Testis (tissue), 3 donors: ENCODE measurements around the gene CPA4. TPM values are rescaled to one million over a fixed set of nuclear protein-coding genes. Genes with fewer than 3 reads are reported as not detected.
A peak's percentile ranks its signal among the peaks of the same experiment; 100 is the strongest.

ENCODE experiments used
- DNase-seq: peaks from one replicate; pipeline ENCODE4 v3.0.0-alpha.2; 2019
- H3K27ac ChIP-seq, 2 donors: fragments of 200-600 bp; sonication (generic); one replicate each; pipeline ENCODE4 v1.5.1; 2019
- H3K27me3 ChIP-seq: fragments of 200-600 bp; sonication (generic); one replicate; pipeline ENCODE4 v1.5.1; 2019
- H3K36me3 ChIP-seq: fragments of 200-600 bp; sonication (generic); one replicate; pipeline ENCODE4 v1.5.1; 2017; ENCODE audit warnings: low read depth; ENCODE audit errors: missing control alignments
- H3K4me1 ChIP-seq: fragments of 200-600 bp; sonication (generic); one replicate; pipeline ENCODE4 v1.5.1; 2019
- H3K4me3 ChIP-seq, 2 donors: fragments of 200-600 bp; sonication (generic); one replicate each; pipeline ENCODE4 v1.5.1; 2017 to 2019
- H3K9me3 ChIP-seq: fragments of 200-600 bp; sonication (generic); one replicate; pipeline ENCODE4 v1.5.1; 2017
- CTCF ChIP-seq, 3 experiments: fragments of 450-650 bp in 2 of 3; fragments of 200-600 bp in 1 of 3; sonication (generic) in 1 of 3; IDR thresholded peaks; one replicate each; pipeline ENCODE4 v1.5.1; 2016 to 2019; ENCODE audit warnings: antibody characterized with exemption in 3 of 3, mild to moderate bottlenecking in 2 of 3, moderate library complexity in 1 of 3
- POLR2A ChIP-seq: fragments of 450-650 bp; IDR thresholded peaks from one replicate; pipeline ENCODE4 v1.6.1; 2017; ENCODE audit warnings: antibody characterized with exemption, mild to moderate bottlenecking, moderate library complexity
- WGBS, 2 donors: methylation state at CpG; one replicate each; pipeline ENCODE4 v1.1.5; 2018; 5-methylcytosine and 5-hydroxymethylcytosine counted together
- intact Hi-C: fragments of 100-400 bp; cut with DNase I; formaldehyde crosslinking; loops from one replicate; pipeline ENCODE4 v1.15.1; 2023; ENCODE audit warnings: low total_unique reads
- polyA plus RNA-seq: library from polyadenylated mRNA; stranded (reverse); fragments of 350-450 nt; fragmentation: Illumina TruSeq; extraction: RNeasy Lipid Tissue Mini Kit (QIAGEN cat#74804); gene quantifications from one replicate; pipeline ENCODE4 v1.2.3, GENCODE V29; 2014; ENCODE audit warnings: low read depth, low replicate concordance; ENCODE audit not compliant: insufficient read depth
- total RNA-seq, 2 donors: library from RNA; depleted of rRNA; stranded (reverse); fragments of >200 nt; gene quantifications; one replicate each; pipeline ENCODE4 v1.2.3, GENCODE V29; 2016

Gene CPA4
- total and polyA plus RNA-seq, 3 donors from 2014 or later, result 0.31 to 0.94 (median 0.68) TPM

GRCh38 chr7:130345725-130346124 lies 52.8 kb downstream of the CPA4 start:
- no peak for TF ChIP-seq POLR2A
- no peak for TF ChIP-seq CTCF (IDR thresholded peaks at IDR 0.05)
- Histone ChIP-seq H3K27me3 (no peaks in the 10 kb centered on the region), H3K27ac (no peak overlapping the region), H3K36me3 (no peaks in the 10 kb centered on the region), H3K4me3 (no peak overlapping the region), H3K9me3 (no peaks in the 10 kb centered on the region), H3K4me1 (no peaks in the 10 kb centered on the region)
- 91% methylated on average over 4 of the region's 5 CpGs for whole genome bisulfite sequencing, 2 donors
- DNase-seq, result no peak
- intact Hi-C loops, result no loop called here

- TF ChIP-seq CTCF (IDR thresholded peaks at IDR 0.05) (no peak), POLR2A (no peak)
- DNase-seq, result no peak
- WGBS, 2 donors, result 89 to 90% methylated on average over 4 to 10 of the region's 10 CpGs
- intact Hi-C loops, result no loop called here
- no peak overlapping the region for H3K27ac ChIP-seq
- H3K4me3 ChIP-seq, result no peak overlapping the region
- H3K9me3 ChIP-seq, result no peaks in the 10 kb centered on the region
- H3K36me3 ChIP-seq, result no peaks in the 10 kb centered on the region
- H3K27me3 ChIP-seq, result no peaks in the 10 kb centered on the region
- H3K4me1 ChIP-seq, result no peaks in the 10 kb centered on the region
Measured at GRCh38 chr7:130346177-130346905, 53.4 kb downstream of the CPA4 start.

GRCh38 chr7:130346941-130347340 lies 54.0 kb downstream of the CPA4 start:
- H3K36me3 ChIP-seq, result no peaks in the 10 kb centered on the region
- no peak for DNase-seq
- 85 to 86% methylated on average over 12 of the region's 12 CpGs for WGBS, 2 donors
- H3K9me3 ChIP-seq, result no peaks in the 10 kb centered on the region
- TF ChIP-seq POLR2A (no peak), CTCF (IDR thresholded peaks at IDR 0.05) (no peak)
- no peaks in the 10 kb centered on the region for H3K27me3 ChIP-seq
- no peak overlapping the region for H3K4me3 ChIP-seq
- H3K27ac ChIP-seq, result no peak overlapping the region
- intact Hi-C loops, result no loop called here
- H3K4me1 ChIP-seq, result no peaks in the 10 kb centered on the region

- H3K27me3 ChIP-seq, result no peaks in the 10 kb centered on the region
- no peak overlapping the region for H3K4me3 ChIP-seq
- H3K27ac ChIP-seq, result peak overlapping the region in 1 of 2 donors; percentile 69
- intact Hi-C loops, result no loop called here
- H3K9me3 ChIP-seq, result no peaks in the 10 kb centered on the region
- 71 to 81% methylated on average over 16 of the region's 16 CpGs for WGBS, 2 donors
- TF ChIP-seq CTCF (IDR thresholded peaks at IDR 0.05) (no peak), POLR2A (no peak)
- H3K36me3 ChIP-seq, result no peaks in the 10 kb centered on the region
- no peaks in the 10 kb centered on the region for H3K4me1 ChIP-seq
- no peak for DNase-seq
Measured at GRCh38 chr7:130349911-130350782, 57.2 kb downstream of the CPA4 start.
